ENCODE measurements around the gene EHD4.

DNA sequence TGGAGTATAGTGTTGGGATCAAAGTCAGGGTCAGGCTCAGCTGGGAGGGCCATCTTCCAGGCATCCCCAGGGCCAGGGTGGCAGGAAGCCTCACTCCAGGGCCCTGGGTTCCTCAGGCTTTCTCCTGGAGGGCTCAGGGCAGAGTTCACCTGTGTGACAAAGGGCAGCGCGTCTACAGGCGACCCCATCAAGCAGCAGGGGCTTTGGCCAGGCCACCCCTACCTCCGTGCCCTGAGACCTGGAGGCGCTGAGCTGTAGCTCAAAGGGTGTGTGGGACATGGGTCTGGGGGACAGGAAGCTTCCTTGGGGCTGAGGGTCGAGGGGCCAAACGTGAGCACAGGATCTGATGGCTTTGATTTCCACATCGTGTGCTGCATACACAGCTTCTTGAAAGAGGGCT lies 91.3 kb downstream of the EHD4 start:
- TF ChIP-seq, protein P1, sequence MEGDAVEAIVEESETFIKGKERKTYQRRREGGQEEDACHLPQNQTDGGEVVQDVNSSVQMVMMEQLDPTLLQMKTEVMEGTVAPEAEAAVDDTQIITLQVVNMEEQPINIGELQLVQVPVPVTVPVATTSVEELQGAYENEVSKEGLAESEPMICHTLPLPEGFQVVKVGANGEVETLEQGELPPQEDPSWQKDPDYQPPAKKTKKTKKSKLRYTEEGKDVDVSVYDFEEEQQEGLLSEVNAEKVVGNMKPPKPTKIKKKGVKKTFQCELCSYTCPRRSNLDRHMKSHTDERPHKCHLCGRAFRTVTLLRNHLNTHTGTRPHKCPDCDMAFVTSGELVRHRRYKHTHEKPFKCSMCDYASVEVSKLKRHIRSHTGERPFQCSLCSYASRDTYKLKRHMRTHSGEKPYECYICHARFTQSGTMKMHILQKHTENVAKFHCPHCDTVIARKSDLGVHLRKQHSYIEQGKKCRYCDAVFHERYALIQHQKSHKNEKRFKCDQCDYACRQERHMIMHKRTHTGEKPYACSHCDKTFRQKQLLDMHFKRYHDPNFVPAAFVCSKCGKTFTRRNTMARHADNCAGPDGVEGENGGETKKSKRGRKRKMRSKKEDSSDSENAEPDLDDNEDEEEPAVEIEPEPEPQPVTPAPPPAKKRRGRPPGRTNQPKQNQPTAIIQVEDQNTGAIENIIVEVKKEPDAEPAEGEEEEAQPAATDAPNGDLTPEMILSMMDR (conservative IDR thresholded peaks at IDR 0.05) = no peak
- TF ChIP-seq ZFX (IDR thresholded peaks at IDR 0.05) = no peak
